B cell (primary cell): Measurements from ENCODE around the gene UNC13C. TPM values are rescaled to one million over a fixed set of nuclear protein-coding genes. Genes with fewer than 3 reads are reported as not detected.

ENCODE experiments used
- ATAC-seq: fragments of 200-7000 bp; cut with Tn5 transposase; one replicate; pipeline ENCODE4 v1.10.0; 2021; ENCODE audit warnings: low read depth, mild to moderate bottlenecking, moderate number of reproducible peaks, moderate library complexity
- CTCF ChIA-PET: fragments of 350-600 bp; sonication (Branson Sonifier 250); formaldehyde crosslinking; loops from one replicate; lab custom pipeline; 2021; ENCODE audit warnings: antibody characterized with exemption, inconsistent platforms; lab: Charles Lee
- POLR2A ChIA-PET: fragments of 350-600 bp; sonication (Branson Sonifier 250); formaldehyde crosslinking; loops from one replicate; lab custom pipeline; 2021; ENCODE audit warnings: antibody characterized with exemption; lab: Charles Lee
- DNase-seq: peaks from one replicate; pipeline ENCODE4 v3.0.0; 2013
- H2AFZ ChIP-seq: 2 replicates; pipeline ENCODE4 v1.6.1; 2012; ENCODE audit warnings: mild to moderate bottlenecking, low read depth, low read length; ENCODE audit not compliant: insufficient read depth, poor library complexity, severe bottlenecking
- H3K27ac ChIP-seq, 2 donors: 1 replicate in 1 of 2; 2 replicates in 1 of 2; pipeline ENCODE4 v1.5.1; 2012 to 2013; ENCODE audit warnings: low read length in 2 of 2, mild to moderate bottlenecking in 2 of 2, moderate library complexity in 1 of 2
- H3K27me3 ChIP-seq, 4 experiments: fragments of 200-600 bp in 1 of 4; sonication (generic) in 1 of 4; replicated peaks in 1 of 4; 1 replicate in 2 of 4; 2 replicates in 2 of 4; pipeline versions ENCODE4 v1.6.1 to v1.7.0; 2013 to 2016; ENCODE audit warnings: low read length in 3 of 4, mild to moderate bottlenecking in 2 of 4, mixed read lengths in 1 of 4, moderate library complexity in 1 of 4; ENCODE audit not compliant: insufficient read depth in 4 of 4, control insufficient read depth in 3 of 4; ENCODE audit errors: control extremely low read depth in 1 of 4
- H3K36me3 ChIP-seq, 2 experiments: replicated peaks in 1 of 2; 1 replicate in 1 of 2; 2 replicates in 1 of 2; pipeline versions ENCODE4 v1.6.1 to v1.7.1; 2013; ENCODE audit warnings: low read length in 1 of 2; ENCODE audit not compliant: insufficient read depth in 2 of 2, control insufficient read depth in 1 of 2; ENCODE audit errors: control extremely low read depth in 1 of 2, extremely low read depth in 1 of 2
- H3K4me1 ChIP-seq, 2 donors: fragments of 200-600 bp in 1 of 2; sonication (generic) in 1 of 2; 1 replicate in 1 of 2; 2 replicates in 1 of 2; pipeline versions ENCODE4 v1.5.1 to v1.6.1; 2013 to 2017; ENCODE audit warnings: low read length in 2 of 2; ENCODE audit not compliant: control insufficient read depth in 2 of 2, insufficient read depth in 2 of 2
- H3K4me2 ChIP-seq: replicated peaks from 2 replicates; pipeline ENCODE3; 2012; ENCODE audit warnings: mild to moderate bottlenecking, low read depth, low read length; ENCODE audit not compliant: poor library complexity, severe bottlenecking
- H3K4me3 ChIP-seq, 5 experiments: fragments of 200-600 bp in 1 of 5; sonication (generic) in 1 of 5; 1 replicate in 3 of 5; 2 replicates in 2 of 5; pipeline versions ENCODE4 v1.5.1 to v1.7.0; 2011 to 2016; ENCODE audit warnings: low read length in 4 of 5, mild to moderate bottlenecking in 4 of 5, low read depth in 2 of 5, control low read depth in 1 of 5, moderate library complexity in 1 of 5; ENCODE audit not compliant: insufficient read depth in 1 of 5; ENCODE audit errors: control extremely low read depth in 1 of 5, extremely low read depth in 1 of 5
- H3K79me2 ChIP-seq: fragments of 200-600 bp; sonication (generic); one replicate; pipeline ENCODE4 v1.6.0; 2016; ENCODE audit warnings: low read length; ENCODE audit not compliant: control insufficient read depth, insufficient read depth
- H3K9ac ChIP-seq: fragments of 200-600 bp; sonication (generic); 2 replicates; pipeline ENCODE4 v1.6.1; 2017; ENCODE audit warnings: mild to moderate bottlenecking, low read length, moderate library complexity
- H3K9me3 ChIP-seq, 3 donors: one replicate each; pipeline versions ENCODE4 v1.6.1 to v1.7.1; 2013; ENCODE audit warnings: low read length in 2 of 3; ENCODE audit not compliant: control insufficient read depth in 2 of 3, insufficient read depth in 1 of 3; ENCODE audit errors: control extremely low read depth in 1 of 3
- H4K20me1 ChIP-seq: 2 replicates; pipeline ENCODE4 v1.6.0; 2012; ENCODE audit warnings: mild to moderate bottlenecking, low read length; ENCODE audit not compliant: insufficient read depth, control insufficient read depth, poor library complexity, severe bottlenecking
- H3K27ac Mint-ChIP-seq: one replicate; pipeline ENCODE4 v1.8.0; 2021; ENCODE audit warnings: mixed read lengths
- H3K27me3 Mint-ChIP-seq: one replicate; pipeline ENCODE4 v1.8.0; 2021; ENCODE audit warnings: mixed read lengths
- H3K4me1 Mint-ChIP-seq: one replicate; pipeline ENCODE4 v1.8.0; 2021; ENCODE audit warnings: mixed read lengths
- H3K4me3 Mint-ChIP-seq: one replicate; pipeline ENCODE4 v1.8.0; 2021; ENCODE audit warnings: mixed read lengths
- H3K9me3 Mint-ChIP-seq: one replicate; pipeline ENCODE4 v1.8.0; 2022; ENCODE audit warnings: mixed read lengths; ENCODE audit not compliant: insufficient read depth
- CTCF ChIP-seq: fragments of 200-600 bp; IDR thresholded peaks from one replicate; pipeline ENCODE4 v1.8.0; 2022; ENCODE audit warnings: antibody characterized with exemption, mild to moderate bottlenecking
- EZH2 ChIP-seq: IDR thresholded peaks from 2 replicates; pipeline ENCODE4 v1.6.1; 2012; ENCODE audit warnings: borderline replicate concordance, low read depth, mild to moderate bottlenecking, moderate library complexity, low read length; ENCODE audit not compliant: insufficient read depth, poor library complexity, severe bottlenecking
- WGBS: methylation state at CpG from one replicate; pipeline ENCODE4 v1.1.5; 2013; ENCODE audit warnings: missing lambda C conversion rate; ENCODE audit not compliant: insufficient coverage; 5-methylcytosine and 5-hydroxymethylcytosine counted together
- intact Hi-C: fragments of 100-400 bp; cut with micrococcal nuclease; formaldehyde crosslinking; loops from one replicate; pipeline ENCODE4 v1.10.0; 2022
- polyA plus RNA-seq: library from polyadenylated mRNA; depleted of rRNA; stranded (reverse); fragments of >200 nt; gene quantifications from 2 replicates; pipeline ENCODE4 v1.2.3, GENCODE V29; 2012
- total RNA-seq, 2 donors: library from RNA; stranded (reverse); fragments of 120-200 nt in 1 of 2; gene quantifications; 1 replicate in 1 of 2; 2 replicates in 1 of 2; pipeline versions ENCODE4 v1.2.3 to v1.2.4, GENCODE V29; 2013 to 2022

The UNC13C gene
- total and polyA plus RNA-seq, 2 donors (not counting 1 experiment from before 2014, with no cell fraction given), result not detected

GRCh38 chr15:54567408-54568035, 589.3 kb downstream of the UNC13C start:
- no peak for ATAC-seq
- no peaks in the 10 kb centered on the region for H3K36me3 ChIP-seq
- Mint-ChIP-seq H3K4me1 (no peaks in the 10 kb centered on the region), H3K4me3 (no peak overlapping the region), H3K27me3 (no peaks in the 10 kb centered on the region), H3K9me3 (peaks cover 2% of the 10 kb centered on the region), H3K27ac (no peak overlapping the region)
- no peak overlapping the region for H3K4me3 ChIP-seq
- no peaks in the 10 kb centered on the region for H3K9me3 ChIP-seq
- no peaks in the 10 kb centered on the region for H3K79me2 ChIP-seq
- no peak overlapping the region for H3K9ac ChIP-seq
- no peak overlapping the region for H3K4me2 ChIP-seq
- no peak for DNase-seq
- H4K20me1 ChIP-seq, result no peaks in the 10 kb centered on the region
- ChIA-PET CTCF (no interaction called here), POLR2A (no interaction called here)
- H2AFZ ChIP-seq, result no peak overlapping the region
- no CpG with 5 or more reads among the region's 2 CpGs for WGBS
- H3K27ac ChIP-seq, result no peak overlapping the region
- H3K4me1 ChIP-seq, result no peaks in the 10 kb centered on the region
- TF ChIP-seq EZH2, result no peak
- TF ChIP-seq CTCF, result no peak
- intact Hi-C loops, result no loop called here
- H3K27me3 ChIP-seq, result no peaks in the 10 kb centered on the region

- Histone ChIP-seq H3K27ac (no peak overlapping the region), H4K20me1 (no peaks in the 10 kb centered on the region), H2AFZ (no peak overlapping the region), H3K9ac (no peak overlapping the region), H3K4me2 (no peak overlapping the region), H3K9me3 (no peaks in the 10 kb centered on the region), H3K36me3 (no peaks in the 10 kb centered on the region), H3K27me3 (no peaks in the 10 kb centered on the region), H3K79me2 (no peaks in the 10 kb centered on the region), H3K4me1 (no peaks in the 10 kb centered on the region), H3K4me3 (no peak overlapping the region)
- TF ChIP-seq EZH2 (no peak), CTCF (no peak)
- intact Hi-C loops, result no loop called here
- no peaks in the 10 kb centered on the region for H3K4me1 Mint-ChIP-seq
- DNase-seq (no peak), ATAC-seq (no peak)
- H3K9me3 Mint-ChIP-seq, result peaks cover 2% of the 10 kb centered on the region
- ChIA-PET CTCF (no interaction called here), POLR2A (no interaction called here)
- H3K4me3 Mint-ChIP-seq, result no peak overlapping the region
- no CpG with 5 or more reads among the region's 1 CpG for WGBS
- no peaks in the 10 kb centered on the region for H3K27me3 Mint-ChIP-seq
- H3K27ac Mint-ChIP-seq, result no peak overlapping the region
Measured at GRCh38 chr15:54568381-54568780, 590.1 kb downstream of the UNC13C start.
